Testis (tissue), 2 donors: ENCODE measurements around the gene BLACAT1.

Experiments used
- CTCF ChIP-seq, 3 experiments: fragments of 450-650 bp in 2 of 3; fragments of 200-600 bp in 1 of 3; sonication (generic) in 1 of 3; IDR thresholded peaks; one replicate each; pipeline ENCODE4 v1.5.1; 2016 to 2019; ENCODE audit warnings: antibody characterized with exemption in 3 of 3, mild to moderate bottlenecking in 2 of 3, moderate library complexity in 1 of 3
- POLR2A ChIP-seq: fragments of 450-650 bp; IDR thresholded peaks from one replicate; pipeline ENCODE4 v1.6.1; 2017; ENCODE audit warnings: antibody characterized with exemption, mild to moderate bottlenecking, moderate library complexity

GRCh38 chr1:205450448-205450847 lies 5.4 kb downstream of the BLACAT1 start:
- TF ChIP-seq POLR2A (no peak), CTCF (IDR thresholded peaks at IDR 0.05) (no peak)
